HCT116 (cell line): ENCODE data around the gene ZNF322. TPM values are rescaled to one million over a fixed set of nuclear protein-coding genes. Genes with fewer than 3 reads are reported as not detected.

ENCODE experiments used
- total RNA-seq: library from RNA; stranded (reverse); gene quantifications from one replicate; pipeline ENCODE4 v1.2.1, GENCODE V29; 2021; ENCODE audit not compliant: unreplicated experiment

The ZNF322 gene
- total RNA-seq, 1 experiment from 2014 or later: 22.9 TPM

Other genes with a start within 250 kb of the ZNF322 start
- gene BTN3A3, start 219.2 kb downstream of the ZNF322 start, total RNA-seq: 5.8 TPM
- 11.2 TPM for gene BTN2A1, start 201.8 kb downstream of the ZNF322 start, total RNA-seq
- 0.32 TPM for gene BTN1A1, start 159.4 kb downstream of the ZNF322 start, total RNA-seq
- 73.8 TPM for gene HMGN4, start 121.4 kb downstream of the ZNF322 start, total RNA-seq
- gene ABT1, start 62.8 kb downstream of the ZNF322 start, total RNA-seq: 26.7 TPM